CD14-positive monocyte (primary cell): Measurements from ENCODE around the gene KMT2D. TPM values are rescaled to one million over a fixed set of nuclear protein-coding genes. Genes with fewer than 3 reads are reported as not detected.

Source experiments
- DNase-seq, 3 donors: peaks; one replicate each; pipeline ENCODE4 v3.0.0-alpha.2; 2011 to 2022
- H2AFZ ChIP-seq: 2 replicates; pipeline ENCODE4 v1.6.0; 2012; ENCODE audit warnings: mild to moderate bottlenecking, low read depth, low read length, inconsistent platforms; ENCODE audit not compliant: insufficient read depth, poor library complexity, severe bottlenecking
- H3K27ac ChIP-seq, 2 donors: 1 replicate in 1 of 2; 2 replicates in 1 of 2; pipeline ENCODE4 v1.5.1; 2012 to 2013; ENCODE audit warnings: low read length in 2 of 2, control low read depth in 1 of 2, inconsistent platforms in 1 of 2, low read depth in 1 of 2, mild to moderate bottlenecking in 1 of 2
- H3K27me3 ChIP-seq, 2 donors: one replicate each; pipeline versions ENCODE4 v1.6.0 to v1.6.1; 2011 to 2013; ENCODE audit warnings: low read length in 2 of 2; ENCODE audit not compliant: control insufficient read depth in 2 of 2, insufficient read depth in 2 of 2
- H3K36me3 ChIP-seq, 2 donors: replicated peaks in 1 of 2; 1 replicate in 1 of 2; 2 replicates in 1 of 2; pipeline versions ENCODE4 v1.5.1 to v1.6.1; 2012 to 2013; ENCODE audit warnings: low read length in 2 of 2, control low read depth in 1 of 2, inconsistent platforms in 1 of 2, mild to moderate bottlenecking in 1 of 2; ENCODE audit not compliant: insufficient read depth in 2 of 2, control insufficient read depth in 1 of 2
- H3K4me1 ChIP-seq, 2 donors: 1 replicate in 1 of 2; 2 replicates in 1 of 2; pipeline versions ENCODE4 v1.5.1 to v1.6.1; 2012 to 2013; ENCODE audit warnings: low read length in 2 of 2, control low read depth in 1 of 2, inconsistent platforms in 1 of 2, mild to moderate bottlenecking in 1 of 2, moderate library complexity in 1 of 2; ENCODE audit not compliant: insufficient read depth in 2 of 2, control insufficient read depth in 1 of 2
- H3K4me2 ChIP-seq: replicated peaks from 2 replicates; pipeline ENCODE3; 2012; ENCODE audit warnings: low read length, moderate library complexity, mild to moderate bottlenecking; ENCODE audit not compliant: poor library complexity, severe bottlenecking; ENCODE audit errors: extremely low read depth
- H3K4me3 ChIP-seq, 3 experiments: fragments of 200-600 bp in 1 of 3; sonication (generic) in 1 of 3; replicated peaks in 1 of 3; 1 replicate in 2 of 3; 2 replicates in 1 of 3; pipeline ENCODE4 v1.5.1; 2011 to 2013; ENCODE audit warnings: low read length in 3 of 3, mild to moderate bottlenecking in 3 of 3, control low read depth in 2 of 3, low read depth in 2 of 3, inconsistent platforms in 1 of 3, moderate library complexity in 1 of 3
- H3K79me2 ChIP-seq: 2 replicates; pipeline ENCODE4 v1.6.0; 2012; ENCODE audit warnings: mild to moderate bottlenecking, control low read depth, inconsistent platforms, low read length, moderate library complexity; ENCODE audit not compliant: insufficient read depth
- H3K9ac ChIP-seq: 2 replicates; pipeline ENCODE4 v1.6.0; 2017; ENCODE audit warnings: low read length, mild to moderate bottlenecking; ENCODE audit not compliant: insufficient read depth, poor library complexity, severe bottlenecking
- H3K9me3 ChIP-seq, 2 donors: replicated peaks in 1 of 2; 1 replicate in 1 of 2; 2 replicates in 1 of 2; pipeline versions ENCODE4 v1.5.1 to v1.6.1; 2012 to 2013; ENCODE audit warnings: low read length in 2 of 2, control low read depth in 1 of 2; ENCODE audit not compliant: control insufficient read depth in 1 of 2, insufficient read depth in 1 of 2
- H4K20me1 ChIP-seq: 2 replicates; pipeline ENCODE4 v1.6.0; 2012; ENCODE audit warnings: mild to moderate bottlenecking, low read length, control low read depth, moderate library complexity; ENCODE audit not compliant: insufficient read depth
- H3K27ac Mint-ChIP-seq, 7 donors: one replicate each; pipeline ENCODE4 v1.8.0; 2020; ENCODE audit warnings: mild to moderate bottlenecking in 7 of 7, mixed read lengths in 7 of 7, moderate library complexity in 6 of 7, inconsistent platforms in 2 of 7
- H3K27me3 Mint-ChIP-seq, 3 donors: one replicate each; pipeline ENCODE4 v1.8.0; 2021 to 2022; ENCODE audit warnings: low read depth in 3 of 3, mild to moderate bottlenecking in 3 of 3, mixed read lengths in 3 of 3, moderate library complexity in 3 of 3, inconsistent platforms in 1 of 3
- H3K36me3 Mint-ChIP-seq, 2 donors: one replicate each; pipeline ENCODE4 v1.8.0; 2020; ENCODE audit warnings: mixed read lengths in 2 of 2, inconsistent platforms in 1 of 2, mild to moderate bottlenecking in 1 of 2
- H3K4me1 Mint-ChIP-seq: one replicate; pipeline ENCODE4 v1.8.0; 2020; ENCODE audit warnings: mild to moderate bottlenecking, mixed read lengths
- H3K4me3 Mint-ChIP-seq, 2 donors: one replicate each; pipeline ENCODE4 v1.8.0; 2020; ENCODE audit warnings: mild to moderate bottlenecking in 2 of 2, mixed read lengths in 2 of 2, moderate library complexity in 1 of 2
- H3K9me3 Mint-ChIP-seq, 7 donors: one replicate each; pipeline ENCODE4 v1.8.0; 2020 to 2022; ENCODE audit warnings: mixed read lengths in 7 of 7, mild to moderate bottlenecking in 6 of 7, moderate library complexity in 6 of 7, inconsistent platforms in 2 of 7
- WGBS: methylation state at CpG from one replicate; pipeline ENCODE4 v1.1.5; 2013; ENCODE audit warnings: missing lambda C conversion rate; ENCODE audit not compliant: insufficient coverage; 5-methylcytosine and 5-hydroxymethylcytosine counted together
- intact Hi-C, 2 donors: fragments of 100-400 bp; cut with micrococcal nuclease; formaldehyde crosslinking; loops; one replicate each; pipeline versions ENCODE4 v1.15.0 to v1.15.1; 2023
- polyA plus RNA-seq, 3 donors: library from polyadenylated mRNA; depleted of rRNA in 1 of 3; unstranded in 2 of 3; stranded (reverse) in 1 of 3; fragments of 300-500 nt in 2 of 3; fragments of >200 nt in 1 of 3; fragmentation: Illumina TruSeq in 2 of 3; gene quantifications; 1 replicate in 2 of 3; 2 replicates in 1 of 3; pipeline ENCODE4 v1.2.3, GENCODE V29; 2012 to 2021
- TF ChIP-seq, protein P1 (sequence below): fragments of 200-600 bp; IDR thresholded peaks from one replicate; pipeline ENCODE4 v1.8.0; 2022; ENCODE audit warnings: antibody characterized with exemption, mild to moderate bottlenecking

Gene KMT2D
- polyA plus RNA-seq, 3 donors: 1.2 to 66.9 (median 2.7) TPM

DNA sequence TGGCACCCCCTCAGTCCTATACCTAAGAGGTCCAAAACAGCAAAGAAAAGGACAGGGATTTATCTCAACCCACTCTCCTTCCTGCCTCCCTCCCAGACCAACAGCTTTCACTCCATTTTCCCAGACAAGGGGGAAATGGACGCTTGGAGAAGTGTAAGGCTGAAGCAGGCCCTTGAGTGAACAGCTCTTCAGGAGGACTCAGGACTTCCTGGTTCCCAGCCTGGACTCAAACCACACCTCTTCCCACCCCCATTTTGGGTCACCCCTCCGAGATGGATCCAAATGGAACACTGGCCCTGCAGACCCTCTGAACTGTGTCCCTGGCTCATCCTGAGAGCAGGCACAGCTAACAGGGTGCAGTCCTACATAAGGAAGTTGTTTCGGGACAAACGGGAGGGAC lies 2.7 kb downstream of the KMT2D start:
- H3K79me2 ChIP-seq: peaks cover 83% of the 10 kb centered on the region
- H3K4me1 ChIP-seq: peaks cover 44 to 50% of the 10 kb centered on the region in 2 donors
- H4K20me1 ChIP-seq: peaks cover 61% of the 10 kb centered on the region
- Mint-ChIP-seq H3K27ac (peak overlapping the region; percentile 85 to 96 (median 93)), H3K4me3 (peak overlapping the region; percentile 96 to 97), H3K4me1 (peaks cover 56% of the 10 kb centered on the region), H3K27me3 (peaks cover 0 to 3% (median 0%) of the 10 kb centered on the region in 3 donors), H3K9me3 (no peaks in the 10 kb centered on the region), H3K36me3 (peaks cover 26 to 34% of the 10 kb centered on the region in 2 donors)
- H3K27me3 ChIP-seq: no peaks in the 10 kb centered on the region
- peaks cover 21 to 25% of the 10 kb centered on the region in 2 donors for H3K36me3 ChIP-seq
- 0% methylated on average over 1 of the region's 4 CpGs for WGBS
- peak overlapping the region; percentile 98 for H3K4me2 ChIP-seq
- peak; percentile 14 to 44 (median 40) for DNase-seq
- no peaks in the 10 kb centered on the region for H3K9me3 ChIP-seq
- peak overlapping the region; percentile 75 to 97 (median 92) for H3K4me3 ChIP-seq
- intact Hi-C loops: loop anchor here (5.0 kb wide), 2 partner anchors 41 to 74 kb away; partner anchors contain the start of genes PRKAG1 (in 2 of the 2) and TUBA1B (in 1 of the 2)
- H3K27ac ChIP-seq: peak overlapping the region; percentile 54 to 92
- H2AFZ ChIP-seq: peak overlapping the region; percentile 15
- TF ChIP-seq, protein P1, sequence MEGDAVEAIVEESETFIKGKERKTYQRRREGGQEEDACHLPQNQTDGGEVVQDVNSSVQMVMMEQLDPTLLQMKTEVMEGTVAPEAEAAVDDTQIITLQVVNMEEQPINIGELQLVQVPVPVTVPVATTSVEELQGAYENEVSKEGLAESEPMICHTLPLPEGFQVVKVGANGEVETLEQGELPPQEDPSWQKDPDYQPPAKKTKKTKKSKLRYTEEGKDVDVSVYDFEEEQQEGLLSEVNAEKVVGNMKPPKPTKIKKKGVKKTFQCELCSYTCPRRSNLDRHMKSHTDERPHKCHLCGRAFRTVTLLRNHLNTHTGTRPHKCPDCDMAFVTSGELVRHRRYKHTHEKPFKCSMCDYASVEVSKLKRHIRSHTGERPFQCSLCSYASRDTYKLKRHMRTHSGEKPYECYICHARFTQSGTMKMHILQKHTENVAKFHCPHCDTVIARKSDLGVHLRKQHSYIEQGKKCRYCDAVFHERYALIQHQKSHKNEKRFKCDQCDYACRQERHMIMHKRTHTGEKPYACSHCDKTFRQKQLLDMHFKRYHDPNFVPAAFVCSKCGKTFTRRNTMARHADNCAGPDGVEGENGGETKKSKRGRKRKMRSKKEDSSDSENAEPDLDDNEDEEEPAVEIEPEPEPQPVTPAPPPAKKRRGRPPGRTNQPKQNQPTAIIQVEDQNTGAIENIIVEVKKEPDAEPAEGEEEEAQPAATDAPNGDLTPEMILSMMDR: no peak
- peak overlapping the region; percentile 93 for H3K9ac ChIP-seq

DNA sequence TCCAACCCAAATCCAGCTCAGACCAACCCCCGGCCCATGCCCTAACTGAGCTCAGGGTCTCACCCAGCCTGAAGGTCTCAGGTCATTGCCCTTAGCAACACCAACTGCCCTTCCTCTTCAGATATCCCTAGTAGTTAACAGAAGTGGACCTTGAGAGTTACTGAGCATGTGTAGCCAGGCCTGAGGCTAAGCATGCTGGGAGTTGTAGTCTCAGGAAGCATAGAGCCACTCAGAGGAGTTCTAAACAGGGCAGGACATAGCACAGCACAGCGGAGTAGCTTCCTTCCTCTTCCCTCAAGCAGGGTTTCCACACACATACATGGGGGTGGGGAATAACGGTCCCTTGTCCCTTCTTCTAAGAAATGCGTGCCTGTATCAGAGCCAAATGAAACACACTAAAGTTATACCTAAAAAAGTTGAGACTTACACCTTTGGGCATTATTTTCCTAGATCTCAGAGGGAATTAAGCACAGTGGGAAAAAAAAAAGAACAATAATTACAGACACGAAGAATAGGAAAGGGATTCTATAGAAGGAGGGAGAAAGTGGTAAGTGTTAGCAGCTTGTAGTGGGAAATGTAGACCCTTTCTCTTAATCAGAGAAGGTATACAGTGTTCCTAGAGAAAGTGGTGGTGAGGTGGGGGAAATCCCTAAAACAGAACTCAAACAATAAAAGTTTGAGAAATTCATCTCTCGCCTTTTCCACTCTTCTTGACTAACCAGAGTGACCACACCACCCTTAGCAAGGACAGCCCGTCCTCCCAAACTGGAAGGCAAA lies 4.4 kb downstream of the KMT2D start:
- DNase-seq: peak; percentile 91 to 98 (median 96)
- H3K36me3 Mint-ChIP-seq: peaks cover 42 to 52% of the 10 kb centered on the region in 2 donors
- Histone ChIP-seq H2AFZ (no peak overlapping the region), H3K27me3 (no peaks in the 10 kb centered on the region), H4K20me1 (peaks cover 78% of the 10 kb centered on the region), H3K36me3 (peaks cover 38 to 42% of the 10 kb centered on the region in 2 donors), H3K4me3 (peak overlapping the region; percentile 11 to 97 (median 18)), H3K79me2 (peaks cover 100% of the 10 kb centered on the region), H3K27ac (peak overlapping the region; percentile 54 to 92), H3K4me1 (peaks cover 40 to 45% of the 10 kb centered on the region in 2 donors), H3K4me2 (peak overlapping the region; percentile 98), H3K9me3 (no peaks in the 10 kb centered on the region), H3K9ac (peak overlapping the region; percentile 2)
- peak overlapping the region; percentile 91 to 96 (median 93) for H3K27ac Mint-ChIP-seq
- H3K9me3 Mint-ChIP-seq: no peaks in the 10 kb centered on the region
- H3K4me3 Mint-ChIP-seq: peak overlapping the region; percentile 96 to 97
- 0% methylated on average over 1 of the region's 7 CpGs for WGBS
- TF ChIP-seq, protein P1: no peak
- H3K4me1 Mint-ChIP-seq: peaks cover 51% of the 10 kb centered on the region
- H3K27me3 Mint-ChIP-seq: peaks cover 0 to 3% (median 0%) of the 10 kb centered on the region in 3 donors
- intact Hi-C loops: loop anchor here (5.0 kb wide), 2 partner anchors 39 to 76 kb away; partner anchors contain the start of genes PRKAG1 (in 2 of the 2) and TUBA1B (in 1 of the 2)
